HG02973 (cell line): ENCODE data around the gene KCNQ1.
A peak's percentile ranks its signal among the peaks of the same experiment; 100 is the strongest.

Source experiments
- ATAC-seq: cut with Tn5 transposase; IDR thresholded peaks from one replicate; pipeline ENCODE4 v1.9.1; 2021; ENCODE audit warnings: moderate library complexity; ENCODE audit not compliant: unreplicated experiment

KCNQ1 gene

DNA sequence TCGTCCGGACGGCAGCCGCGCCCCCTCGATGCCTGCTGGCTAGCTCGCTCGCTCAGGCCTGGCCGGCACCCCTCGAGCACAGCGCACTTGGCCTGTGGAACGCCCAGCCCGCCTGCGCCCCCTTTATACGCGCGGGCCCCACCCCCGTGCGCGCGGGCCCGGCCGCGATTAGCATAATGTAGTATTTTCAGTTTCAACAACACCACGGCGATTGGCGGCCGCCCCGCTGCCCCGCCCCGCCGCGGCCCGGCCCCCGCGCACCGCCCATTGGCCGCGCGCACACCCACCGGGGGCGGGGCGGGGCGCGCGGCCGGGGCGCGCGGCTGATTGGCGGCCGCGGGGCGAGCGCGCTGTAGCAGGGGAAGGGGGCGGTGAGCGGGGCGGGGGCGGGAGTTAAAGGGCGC lies 440.9 kb downstream of the KCNQ1 start, which contains the start of gene CDKN1C:
Gene CDKN1C (minus strand): TSS at position 98 of the 404 bp plus-strand sequence. CDS start 319 bp downstream, outside the sequence.
- peak; percentile 70 for ATAC-seq

DNA sequence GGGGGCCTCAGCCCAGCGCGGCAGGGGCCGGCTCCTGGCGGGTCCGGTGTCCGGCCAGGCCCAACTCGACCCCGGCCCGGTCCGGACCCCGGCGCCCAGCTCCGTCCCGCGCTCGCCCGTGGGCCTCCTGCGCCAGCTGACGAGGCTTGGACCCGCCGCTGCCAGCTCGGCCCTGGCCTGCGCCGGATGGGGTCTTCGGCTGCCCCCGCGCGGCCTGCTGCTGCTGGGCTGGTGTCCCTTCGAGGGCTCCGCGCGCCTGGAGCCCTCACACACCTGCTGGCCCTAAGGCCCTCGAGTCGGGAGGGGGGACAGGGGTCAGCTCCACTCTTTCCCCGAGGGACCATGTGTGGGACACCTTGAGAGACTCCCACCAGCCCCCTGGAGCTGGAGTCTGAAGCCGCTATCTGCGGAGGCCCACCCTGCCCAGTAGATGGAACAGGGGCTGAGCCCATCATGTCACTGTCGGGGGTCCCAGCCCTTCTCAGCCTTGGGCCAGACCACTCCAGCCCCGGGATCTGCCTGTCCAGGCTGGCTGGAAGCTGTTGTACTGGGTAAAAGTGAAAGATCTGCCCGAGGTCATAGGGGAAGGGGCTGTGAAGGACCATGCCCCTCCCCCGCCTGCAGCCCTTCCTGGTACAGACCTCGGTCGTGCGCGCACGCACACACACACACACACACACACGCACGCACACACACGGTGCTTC lies 441.5 kb downstream of the KCNQ1 start:
- ATAC-seq: peak; percentile 2

DNA sequence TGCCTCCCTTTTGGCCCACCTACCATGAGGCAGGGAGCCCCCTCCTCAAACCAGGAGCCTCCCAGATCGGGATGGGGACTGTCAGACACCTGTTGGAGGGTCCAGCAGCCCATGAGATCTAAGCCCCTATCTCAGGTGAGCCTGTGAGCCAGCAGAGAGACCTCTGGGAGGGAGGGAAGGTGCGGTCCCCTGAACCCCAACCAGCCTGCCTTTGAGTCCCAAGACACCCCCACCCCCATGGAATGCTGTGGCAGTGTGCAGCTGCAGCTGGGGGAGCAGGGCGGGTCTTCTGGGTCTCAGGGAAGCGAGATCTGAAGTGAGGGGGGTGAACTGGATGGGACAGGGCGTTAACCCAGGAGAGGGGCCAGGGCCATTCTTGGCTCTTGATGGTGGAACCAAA lies 442.1 kb downstream of the KCNQ1 start:
- ATAC-seq: no peak

DNA sequence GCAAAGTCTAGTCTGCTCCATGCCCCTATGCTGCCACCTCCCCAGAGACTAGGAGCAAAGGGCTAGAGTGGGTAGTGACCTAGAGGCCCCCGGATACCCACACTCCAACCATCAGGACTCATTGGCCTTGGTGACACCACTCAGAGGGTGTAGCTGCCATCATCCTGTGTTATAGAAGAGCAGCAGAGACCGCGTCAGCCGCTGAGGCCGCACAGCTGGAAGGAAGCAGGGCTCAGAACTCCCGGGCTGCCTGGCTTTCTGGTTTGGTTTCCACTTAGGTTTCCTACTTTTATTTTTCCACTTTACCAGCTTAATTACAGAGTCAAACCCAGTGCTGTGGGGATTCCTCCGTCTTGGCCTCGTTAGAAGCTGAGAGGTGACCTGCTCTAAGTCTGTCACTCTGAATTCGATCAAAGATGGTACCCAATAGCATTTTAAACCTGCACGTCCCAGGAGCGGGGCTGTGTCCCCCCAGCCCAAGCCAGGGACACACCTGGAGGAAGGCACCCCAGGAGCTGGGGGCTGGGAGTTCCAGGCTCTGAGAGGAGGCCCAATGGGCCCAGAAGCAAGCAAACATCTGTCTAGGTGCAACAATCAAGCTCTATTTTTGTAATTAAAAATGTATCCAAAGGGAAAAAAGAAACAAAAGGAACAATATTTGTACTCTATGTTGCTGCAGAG lies 442.8 kb downstream of the KCNQ1 start:
- ATAC-seq: no peak

DNA sequence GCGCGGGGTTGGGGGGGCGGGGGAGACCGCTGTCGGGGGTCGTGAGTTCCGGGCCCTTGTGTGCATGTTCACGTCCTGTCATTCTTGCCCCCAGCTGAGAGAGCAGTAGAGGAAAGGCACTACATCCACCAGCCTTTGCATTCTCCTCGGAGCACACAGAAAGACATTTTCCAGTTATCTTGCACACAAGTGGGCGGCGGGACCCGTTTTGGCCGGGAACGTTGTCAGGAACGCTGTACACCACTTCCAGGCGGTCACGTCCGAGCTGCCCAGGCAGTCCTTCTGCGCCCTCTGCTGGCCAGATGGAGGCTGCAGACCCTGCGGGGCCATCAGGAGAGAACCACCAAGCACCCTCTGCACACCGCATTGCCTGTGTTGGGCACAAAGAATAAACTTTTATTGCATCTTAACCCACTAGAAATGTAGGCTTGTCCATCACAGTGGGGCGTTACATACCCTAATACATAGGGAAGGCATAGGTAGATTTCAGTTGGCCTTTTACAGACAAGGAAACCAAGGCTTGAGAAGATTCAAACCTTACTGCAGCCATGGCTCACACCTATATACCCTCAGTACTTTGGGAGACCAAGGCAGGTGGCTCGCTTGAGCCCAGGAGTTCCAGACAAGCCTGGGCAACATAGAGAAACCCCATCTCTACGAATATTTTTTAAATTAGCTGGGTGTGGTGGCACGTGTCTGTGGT lies 443.6 kb downstream of the KCNQ1 start:
- ATAC-seq: no peak

DNA sequence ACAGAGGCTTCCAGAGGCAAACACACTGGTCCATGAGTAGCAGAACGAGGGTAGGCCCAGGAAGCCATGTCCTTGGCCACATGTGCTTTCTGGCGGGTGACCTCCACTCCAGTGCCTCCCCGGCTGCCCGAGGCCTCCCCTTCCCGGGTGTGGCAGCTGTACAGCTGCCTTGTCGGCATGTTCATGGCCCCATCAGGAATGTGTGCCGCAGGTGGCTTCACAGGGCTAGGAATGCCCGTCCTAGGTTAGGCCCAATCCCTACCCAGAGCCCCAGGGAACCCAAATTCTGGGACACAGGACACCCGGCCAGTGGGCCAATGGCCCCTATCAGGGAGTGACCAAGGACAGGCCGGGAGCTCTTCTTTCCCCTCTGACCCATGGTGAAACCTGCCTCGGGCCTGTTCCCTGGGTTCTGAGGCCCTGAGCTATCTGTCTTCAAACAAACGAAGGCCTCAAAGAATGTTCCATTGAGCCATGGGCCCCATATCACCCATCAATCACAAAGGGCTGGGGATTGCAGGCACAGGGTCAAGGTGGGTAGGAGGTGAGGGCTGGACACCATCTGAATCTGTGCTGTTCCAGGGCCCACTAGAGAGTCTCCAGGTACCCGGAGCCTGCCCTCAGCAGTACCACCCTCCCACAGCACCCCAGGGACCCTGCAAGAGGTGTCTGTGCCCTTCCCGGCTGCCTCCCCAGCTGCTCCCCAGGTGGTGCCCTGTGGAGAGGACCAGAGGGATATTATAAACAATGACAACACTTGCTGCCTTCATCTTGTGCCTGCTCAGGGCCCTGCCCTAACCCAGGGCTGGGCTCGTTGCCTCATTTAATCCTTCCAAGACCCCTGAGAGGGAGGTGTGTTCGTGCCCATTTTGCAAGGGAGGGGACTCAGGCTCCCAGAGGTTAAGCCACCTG lies 444.8 kb downstream of the KCNQ1 start:
- no peak for ATAC-seq

DNA sequence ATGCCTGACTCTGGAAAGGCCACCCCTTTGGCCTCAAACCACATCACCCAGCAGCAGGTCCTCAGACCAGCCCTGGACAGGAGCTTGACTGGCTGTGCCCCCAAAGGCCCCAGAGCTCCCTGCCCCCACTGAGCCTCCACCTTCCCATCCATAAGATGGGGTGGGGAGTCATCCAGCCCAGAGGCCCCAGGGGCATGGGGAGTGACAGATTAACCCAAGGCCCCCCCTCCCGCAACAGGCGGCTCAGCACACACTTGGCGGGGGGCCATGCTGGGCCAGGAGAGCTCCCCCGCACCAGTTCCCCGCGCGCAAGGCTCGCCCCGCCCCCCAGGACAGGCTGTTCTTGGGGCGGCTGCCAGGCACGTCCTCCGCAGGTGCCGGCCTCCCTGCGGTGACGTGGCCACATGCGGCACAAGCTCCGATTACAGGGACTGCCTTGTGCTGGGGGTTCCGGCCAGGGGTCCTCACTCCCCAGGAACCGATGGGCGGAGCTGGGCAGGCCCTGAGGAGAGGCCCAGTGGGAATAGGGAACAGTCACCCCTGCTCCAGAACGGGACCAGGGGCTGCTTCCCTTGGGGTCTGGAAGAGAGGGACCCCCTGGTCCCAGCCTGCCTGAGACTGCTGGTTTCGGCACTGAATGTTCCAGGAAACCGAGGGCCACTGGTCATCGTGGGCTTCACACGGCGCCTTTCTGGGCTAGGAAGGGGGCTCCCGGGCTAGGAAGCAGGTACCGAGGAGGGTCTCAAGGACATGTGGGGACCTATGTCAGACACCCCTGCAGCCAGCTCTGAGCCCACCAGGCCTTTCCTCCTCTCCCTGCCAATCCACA lies 445.9 kb downstream of the KCNQ1 start:
- no peak for ATAC-seq

DNA sequence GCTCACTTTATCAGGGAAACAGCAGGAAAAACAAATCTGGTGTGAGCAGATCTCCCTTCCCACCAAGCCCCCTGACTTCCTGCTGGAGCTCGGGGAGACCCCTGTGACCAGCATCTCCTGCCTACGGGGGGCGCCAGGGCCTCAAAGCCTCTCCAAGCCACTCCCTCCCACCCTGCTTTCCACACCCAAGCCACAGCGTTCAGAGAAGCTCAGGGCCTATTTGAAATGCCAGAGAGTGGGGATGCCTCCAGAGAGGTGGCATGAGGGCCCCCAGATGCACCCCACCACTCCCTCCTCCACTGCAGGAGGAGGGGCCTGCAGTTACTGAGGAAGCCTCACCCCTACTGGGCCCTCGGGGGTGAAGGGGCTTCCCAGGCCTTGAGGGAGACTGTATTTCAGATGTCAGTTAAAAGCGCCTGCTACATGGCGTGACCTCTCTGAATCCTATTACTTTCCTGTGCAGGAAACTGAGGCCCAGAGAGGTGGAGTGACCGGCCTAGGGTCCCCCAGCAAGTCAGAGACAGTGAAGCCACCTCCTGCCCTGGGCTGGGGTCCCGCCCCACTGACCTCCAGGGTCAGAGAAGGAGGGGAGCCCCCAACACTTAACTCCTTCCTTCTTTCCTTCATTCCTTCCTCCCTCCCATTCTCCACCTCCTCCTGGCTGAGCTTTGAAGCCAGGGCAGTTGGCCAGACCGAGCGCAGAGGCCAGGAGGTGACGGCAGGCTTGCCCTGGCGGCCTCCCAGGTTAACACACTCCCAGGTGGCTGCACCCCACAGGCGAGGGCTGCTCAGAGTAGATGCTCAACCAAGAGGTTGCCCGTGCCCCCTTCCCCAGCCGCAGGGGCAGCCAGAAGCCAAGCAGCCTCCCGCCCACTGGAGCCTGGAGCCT lies 446.8 kb downstream of the KCNQ1 start:
- no peak for ATAC-seq

DNA sequence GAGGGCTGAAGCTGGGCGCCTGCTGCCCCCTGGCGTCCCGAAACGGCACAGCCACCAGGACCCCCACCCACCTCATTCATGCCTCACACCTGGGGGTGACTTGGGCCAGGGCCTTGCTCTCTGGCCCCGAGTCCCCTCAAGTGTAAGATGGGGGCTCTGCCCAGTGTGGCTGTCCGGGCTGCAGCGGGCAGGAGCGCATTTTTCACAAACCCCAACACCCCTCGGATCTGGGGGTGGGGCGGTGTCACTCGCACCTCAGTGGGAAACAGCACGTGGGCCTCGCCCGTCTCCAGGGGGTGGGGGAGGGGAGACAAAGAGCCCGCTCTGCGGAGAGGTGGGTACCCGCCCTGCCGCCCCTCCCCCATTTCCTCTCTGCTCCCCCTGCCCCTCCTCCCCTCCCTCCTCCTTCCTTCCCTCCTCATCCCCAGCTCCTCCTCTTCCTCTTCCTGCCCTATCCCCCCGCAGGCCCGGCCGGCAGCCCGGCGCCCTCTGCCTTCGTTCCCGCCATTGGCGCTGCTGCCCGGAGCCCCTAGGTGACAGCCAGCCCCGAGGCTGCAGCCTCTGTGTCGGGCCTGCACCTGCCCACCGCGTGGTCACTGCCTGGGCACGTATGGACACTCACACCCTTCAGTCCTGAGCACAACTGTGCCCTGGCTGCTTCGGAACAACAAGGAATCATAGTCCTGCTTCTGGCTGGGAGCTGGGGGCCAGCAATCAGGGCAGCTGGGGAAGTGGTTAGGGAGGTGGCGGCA lies 447.6 kb downstream of the KCNQ1 start:
- no peak for ATAC-seq

DNA sequence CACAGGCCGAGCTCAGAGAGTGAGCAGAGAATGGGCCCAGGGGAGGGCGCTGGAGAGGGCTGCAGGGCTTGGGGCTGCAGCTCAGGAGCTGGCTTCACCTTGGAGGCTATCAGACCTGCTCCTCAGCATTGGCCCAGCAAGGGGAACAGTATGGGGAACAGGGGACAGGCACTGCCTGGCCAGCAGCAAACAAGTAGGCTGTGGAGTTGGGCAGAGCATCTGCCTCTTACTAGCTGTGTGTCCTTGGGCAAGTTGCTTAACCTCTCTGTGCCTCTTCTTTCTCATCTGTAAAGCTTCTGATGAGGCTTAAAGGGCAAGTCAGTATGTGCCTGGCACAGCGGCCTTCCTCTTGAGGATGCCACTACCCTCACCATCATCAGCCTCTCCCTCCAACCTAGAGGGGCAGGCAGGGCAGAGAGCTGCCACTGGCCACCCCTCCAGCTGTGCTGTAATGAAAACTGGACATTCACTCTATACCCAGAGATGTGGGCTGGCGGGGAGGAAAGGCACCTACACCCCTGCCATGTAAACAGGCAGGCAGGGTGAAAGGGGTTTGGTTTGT lies 448.2 kb downstream of the KCNQ1 start:
- no peak for ATAC-seq

DNA sequence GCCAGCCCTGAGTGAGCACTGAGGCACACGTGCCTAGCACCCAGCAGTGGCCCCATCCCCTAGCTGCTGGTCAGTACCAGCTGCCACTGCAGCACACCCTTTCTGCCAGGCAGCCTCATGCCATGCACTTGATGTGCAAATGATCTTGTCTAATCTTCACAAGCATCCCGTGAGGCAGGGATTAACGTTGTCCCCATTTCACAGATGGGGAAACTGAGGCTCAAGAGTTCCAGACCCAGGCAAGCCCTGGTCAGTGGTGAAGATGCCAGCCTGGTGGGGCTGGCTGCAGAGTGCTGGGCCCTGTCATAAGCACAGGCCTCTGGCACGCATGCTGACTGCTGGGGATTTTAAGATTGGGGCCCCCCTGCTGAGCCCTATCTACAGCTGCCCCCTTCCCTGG lies 449.1 kb downstream of the KCNQ1 start:
- ATAC-seq: no peak

DNA sequence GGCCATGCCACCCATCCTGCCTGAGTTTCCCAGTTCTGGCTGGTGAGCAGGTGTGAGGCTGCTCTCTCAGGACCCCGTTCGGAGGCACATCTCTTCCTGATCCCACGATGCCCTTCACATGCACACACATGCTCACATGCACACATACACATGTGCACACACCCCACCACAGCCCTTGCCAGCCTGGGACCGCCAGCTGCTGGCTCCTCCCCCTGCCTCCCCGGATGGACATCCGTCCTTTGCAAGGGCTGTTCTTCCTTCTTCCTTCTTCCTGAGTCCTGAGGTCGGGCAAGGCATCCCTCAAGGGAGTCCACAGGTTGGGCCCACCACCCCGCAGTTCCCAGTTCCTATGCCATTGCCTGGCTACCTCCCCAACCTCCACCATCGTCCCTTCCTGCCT lies 451.2 kb downstream of the KCNQ1 start:
- ATAC-seq: no peak

DNA sequence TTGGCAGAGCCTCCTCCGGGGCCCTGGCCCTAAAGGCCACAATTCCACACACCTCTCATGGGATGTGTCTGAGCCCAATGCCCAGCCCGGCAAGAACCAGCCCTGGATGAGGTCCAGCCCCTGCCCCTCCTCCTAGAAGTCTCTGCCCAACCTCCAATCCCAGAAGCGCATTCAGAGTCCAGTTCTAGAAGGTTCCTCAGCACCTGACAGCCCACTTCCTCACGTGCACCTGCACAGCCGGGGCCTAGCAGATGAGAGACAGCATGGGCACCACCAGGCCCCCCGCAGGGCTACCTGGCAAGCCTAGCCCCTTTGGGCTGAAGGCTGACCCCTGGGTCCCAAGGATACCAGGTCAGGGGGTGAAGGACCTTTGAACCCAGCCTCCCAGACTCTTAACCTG lies 452.2 kb downstream of the KCNQ1 start:
- no peak for ATAC-seq

DNA sequence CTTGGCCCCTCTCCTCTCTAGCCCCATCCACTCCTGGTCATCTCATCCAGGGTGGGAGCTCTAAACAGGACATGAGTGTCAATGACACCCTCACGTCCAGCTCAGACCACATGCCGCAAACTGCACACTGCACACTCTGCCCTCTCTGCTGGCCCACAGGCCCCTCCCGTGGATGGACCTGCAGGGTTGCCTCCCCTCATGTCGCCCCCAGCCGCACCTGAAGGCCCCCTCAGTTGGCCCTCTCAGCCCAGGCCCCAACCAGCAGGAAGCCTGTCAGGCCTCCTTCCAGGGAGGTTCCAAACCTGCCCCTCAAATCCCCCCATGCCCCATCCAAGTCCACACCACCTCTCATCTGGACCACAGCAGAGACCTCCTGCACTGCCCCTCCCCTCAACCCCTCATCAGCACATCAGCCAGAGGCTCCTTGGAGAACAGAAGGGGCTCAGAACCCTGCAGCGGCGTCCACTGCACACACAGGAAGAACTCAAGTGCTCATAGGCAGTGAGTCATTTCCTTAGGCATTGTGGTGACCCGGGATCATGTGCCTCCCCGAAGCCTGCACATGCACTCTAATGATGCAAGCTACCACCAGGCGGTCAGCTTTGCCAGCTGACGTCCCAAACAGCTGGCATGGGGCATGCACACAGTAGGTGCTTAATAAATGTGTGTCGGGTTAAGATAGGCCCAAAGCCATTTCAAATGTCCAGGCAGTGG lies 453.7 kb downstream of the KCNQ1 start:
- no peak for ATAC-seq
